ENCODE results near the gene ERI3.

ERI3 gene

DNA sequence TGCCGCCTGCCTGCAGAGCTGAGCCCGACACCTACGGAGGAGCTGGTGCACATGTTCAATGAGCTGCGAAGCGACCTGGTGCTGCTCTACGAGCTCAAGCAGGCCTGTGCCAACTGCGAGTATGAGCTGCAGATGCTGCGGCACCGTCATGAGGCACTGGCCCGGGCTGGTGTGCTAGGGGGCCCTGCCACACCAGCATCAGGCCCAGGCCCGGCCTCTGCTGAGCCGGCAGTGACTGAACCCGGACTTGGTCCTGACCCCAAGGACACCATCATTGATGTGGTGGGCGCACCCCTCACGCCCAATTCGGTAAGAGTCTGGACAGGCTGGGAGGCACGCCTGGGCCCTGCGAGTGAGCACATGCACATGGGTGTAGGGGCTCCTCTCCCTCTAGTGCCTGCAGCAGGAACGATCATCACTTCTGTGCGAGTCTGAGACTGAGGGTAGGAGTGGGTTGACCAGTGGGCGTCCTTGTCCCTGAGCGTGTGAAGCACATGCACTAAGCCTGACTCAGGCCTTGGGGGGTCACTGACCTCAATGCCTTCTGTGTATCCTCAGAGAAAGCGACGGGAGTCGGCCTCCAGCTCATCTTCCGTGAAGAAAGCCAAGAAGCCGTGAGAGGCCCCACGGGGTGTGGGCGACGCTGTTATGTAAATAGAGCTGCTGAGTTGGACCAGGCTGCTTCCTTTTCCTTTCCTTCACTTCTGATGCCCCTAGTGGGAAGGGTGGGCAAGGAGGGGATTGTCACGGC is 134.9 kb downstream of the ERI3 start:
- no peak for DNase-seq (ENCODE audit: low spot score)
- TF ChIP-seq, protein P1, sequence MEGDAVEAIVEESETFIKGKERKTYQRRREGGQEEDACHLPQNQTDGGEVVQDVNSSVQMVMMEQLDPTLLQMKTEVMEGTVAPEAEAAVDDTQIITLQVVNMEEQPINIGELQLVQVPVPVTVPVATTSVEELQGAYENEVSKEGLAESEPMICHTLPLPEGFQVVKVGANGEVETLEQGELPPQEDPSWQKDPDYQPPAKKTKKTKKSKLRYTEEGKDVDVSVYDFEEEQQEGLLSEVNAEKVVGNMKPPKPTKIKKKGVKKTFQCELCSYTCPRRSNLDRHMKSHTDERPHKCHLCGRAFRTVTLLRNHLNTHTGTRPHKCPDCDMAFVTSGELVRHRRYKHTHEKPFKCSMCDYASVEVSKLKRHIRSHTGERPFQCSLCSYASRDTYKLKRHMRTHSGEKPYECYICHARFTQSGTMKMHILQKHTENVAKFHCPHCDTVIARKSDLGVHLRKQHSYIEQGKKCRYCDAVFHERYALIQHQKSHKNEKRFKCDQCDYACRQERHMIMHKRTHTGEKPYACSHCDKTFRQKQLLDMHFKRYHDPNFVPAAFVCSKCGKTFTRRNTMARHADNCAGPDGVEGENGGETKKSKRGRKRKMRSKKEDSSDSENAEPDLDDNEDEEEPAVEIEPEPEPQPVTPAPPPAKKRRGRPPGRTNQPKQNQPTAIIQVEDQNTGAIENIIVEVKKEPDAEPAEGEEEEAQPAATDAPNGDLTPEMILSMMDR (IDR thresholded peaks at IDR 0.05; ENCODE audit: extremely low read depth, missing control alignments), result no peak

DNA sequence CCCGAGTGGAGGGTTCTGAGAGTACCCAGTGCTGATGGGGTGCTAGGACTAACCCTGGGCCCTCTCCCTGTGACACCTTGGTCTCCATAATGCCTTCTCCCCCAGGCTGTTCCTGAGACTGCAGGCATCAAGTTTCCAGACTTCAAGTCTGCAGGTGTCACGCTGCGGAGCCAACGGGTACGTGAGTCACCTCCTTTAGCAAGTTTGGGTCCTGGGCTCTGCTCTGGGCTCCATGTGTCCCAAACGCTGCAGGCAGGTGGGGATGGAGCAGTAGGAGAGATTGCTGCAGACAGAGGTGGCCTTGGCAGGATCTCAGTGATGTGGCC is 135.8 kb downstream of the ERI3 start:
- TF ChIP-seq, protein P1 (IDR thresholded peaks at IDR 0.05; ENCODE audit: extremely low read depth, missing control alignments), result no peak

DNA sequence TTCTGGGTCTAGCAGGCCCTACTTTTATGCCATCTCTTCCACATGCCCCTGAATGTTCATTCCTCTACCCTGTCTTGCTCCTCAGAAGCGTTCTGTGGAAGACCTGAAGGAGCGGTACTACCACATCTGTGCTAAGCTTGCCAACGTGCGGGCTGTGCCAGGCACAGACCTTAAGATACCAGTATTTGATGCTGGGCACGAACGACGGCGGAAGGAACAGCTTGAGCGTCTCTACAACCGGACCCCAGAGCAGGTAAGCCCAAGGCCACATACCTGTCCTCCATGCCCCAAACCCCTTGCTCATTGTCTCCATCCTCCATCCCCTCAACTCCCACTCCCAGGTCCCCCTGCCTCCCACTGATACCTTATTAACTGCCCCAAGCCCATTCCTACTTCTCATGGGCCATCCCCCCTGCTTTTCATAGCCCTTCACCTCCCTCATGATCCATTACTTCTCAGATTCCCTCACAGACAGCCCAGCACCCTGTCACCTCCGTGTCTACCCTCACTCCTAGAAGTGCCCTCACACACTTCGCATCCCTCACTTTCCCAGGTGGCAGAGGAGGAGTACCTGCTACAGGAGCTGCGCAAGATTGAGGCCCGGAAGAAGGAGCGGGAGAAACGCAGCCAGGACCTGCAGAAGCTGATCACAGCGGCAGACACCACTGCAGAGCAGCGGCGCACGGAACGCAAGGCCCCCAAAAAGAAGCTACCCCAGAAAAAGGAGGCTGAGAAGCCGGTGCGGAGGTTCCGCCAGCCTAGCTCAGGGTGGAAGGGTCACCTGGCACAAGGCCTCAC is 136.4 kb downstream of the ERI3 start:
- no peak for DNase-seq (ENCODE audit: low spot score)
- TF ChIP-seq, protein P1 (IDR thresholded peaks at IDR 0.05; ENCODE audit: extremely low read depth, missing control alignments), result no peak

More for the DNA sequence above, 135.8 kb downstream of the ERI3 start:
- DNase-seq (ENCODE audit: low spot score), result no peak

DNA sequence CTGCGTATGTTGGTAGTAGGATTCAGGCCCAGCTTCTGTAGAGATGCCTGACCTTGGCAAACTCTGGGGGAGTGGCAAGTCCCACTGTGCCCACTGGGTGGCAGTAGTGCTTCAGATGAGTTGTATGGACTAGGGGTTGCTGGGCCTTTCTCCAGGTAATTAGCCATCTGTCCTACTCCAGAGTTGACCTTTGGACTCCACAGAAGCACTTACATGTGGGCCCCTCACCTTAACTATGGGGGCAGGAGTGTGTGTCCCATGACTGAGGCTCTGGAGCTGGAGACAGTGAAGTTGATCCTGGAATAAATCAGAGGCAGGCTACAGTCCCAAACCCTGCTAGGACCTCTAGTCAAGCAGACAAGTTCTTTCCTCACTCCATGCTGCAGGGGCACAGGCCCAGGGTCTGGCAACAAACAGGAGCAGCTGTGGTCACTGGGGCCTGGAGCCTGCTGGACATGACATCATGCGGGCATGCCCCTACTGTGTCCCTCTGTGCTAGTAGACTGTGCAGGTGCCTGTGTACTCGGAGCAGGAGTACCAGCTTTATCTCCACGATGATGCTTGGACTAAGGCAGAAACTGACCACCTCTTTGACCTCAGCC is 137.1 kb downstream of the ERI3 start:
- peak; percentile 80 for DNase-seq (ENCODE audit: low spot score)
- TF ChIP-seq, protein P1 (IDR thresholded peaks at IDR 0.05; ENCODE audit: extremely low read depth, missing control alignments), result peak; percentile 76

DNA sequence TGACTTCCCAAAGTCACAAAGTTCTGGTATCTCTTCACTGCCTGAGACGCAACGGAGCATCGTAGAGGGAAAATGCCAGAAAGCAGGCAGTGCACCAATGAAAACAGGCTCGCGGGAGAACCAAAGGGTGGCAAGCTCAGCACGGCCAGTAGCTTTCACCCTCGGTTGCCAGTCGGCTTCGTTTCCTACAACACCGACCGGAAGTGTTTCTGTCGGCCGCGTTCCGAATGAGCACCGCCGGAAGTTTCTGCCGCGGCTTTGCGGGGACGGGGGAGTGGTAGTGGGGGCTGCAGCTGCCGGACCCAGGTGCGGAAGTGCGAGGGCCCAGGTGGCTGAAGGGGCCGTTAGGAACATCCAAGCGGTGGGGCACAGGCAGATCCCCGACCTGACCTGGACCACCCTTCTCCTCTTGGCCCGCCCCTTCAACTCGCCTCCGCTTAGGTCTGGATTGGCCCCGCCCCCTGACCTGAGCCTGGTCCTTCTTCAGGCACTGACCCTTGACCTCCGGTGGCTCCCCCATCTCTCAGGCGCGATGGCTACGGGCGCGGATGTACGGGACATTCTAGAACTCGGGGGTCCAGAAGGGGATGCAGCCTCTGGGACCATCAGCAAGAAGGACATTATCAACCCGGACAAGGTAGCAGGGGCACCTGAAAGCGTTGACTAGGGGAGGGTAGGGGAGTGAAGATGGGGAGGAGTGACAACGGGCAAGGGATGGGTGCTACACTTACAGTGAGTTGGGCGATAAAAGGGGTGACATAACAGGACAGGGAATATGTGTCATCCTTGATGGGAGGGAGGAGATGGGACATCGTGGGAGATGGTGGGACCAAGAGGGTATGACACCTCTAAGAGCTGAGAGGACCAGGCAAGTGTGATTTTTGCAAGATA is 141.6 kb downstream of the ERI3 start, which contains the start of gene DMAP1:
DMAP1 (plus strand) TSS at position 250 of the 891 bp plus-strand sequence; CDS start at position 533, 283 bp downstream.
- peak; percentile 79 for DNase-seq (ENCODE audit: low spot score)
- TF ChIP-seq, protein P1 (IDR thresholded peaks at IDR 0.05; ENCODE audit: extremely low read depth, missing control alignments), result no peak

DNA sequence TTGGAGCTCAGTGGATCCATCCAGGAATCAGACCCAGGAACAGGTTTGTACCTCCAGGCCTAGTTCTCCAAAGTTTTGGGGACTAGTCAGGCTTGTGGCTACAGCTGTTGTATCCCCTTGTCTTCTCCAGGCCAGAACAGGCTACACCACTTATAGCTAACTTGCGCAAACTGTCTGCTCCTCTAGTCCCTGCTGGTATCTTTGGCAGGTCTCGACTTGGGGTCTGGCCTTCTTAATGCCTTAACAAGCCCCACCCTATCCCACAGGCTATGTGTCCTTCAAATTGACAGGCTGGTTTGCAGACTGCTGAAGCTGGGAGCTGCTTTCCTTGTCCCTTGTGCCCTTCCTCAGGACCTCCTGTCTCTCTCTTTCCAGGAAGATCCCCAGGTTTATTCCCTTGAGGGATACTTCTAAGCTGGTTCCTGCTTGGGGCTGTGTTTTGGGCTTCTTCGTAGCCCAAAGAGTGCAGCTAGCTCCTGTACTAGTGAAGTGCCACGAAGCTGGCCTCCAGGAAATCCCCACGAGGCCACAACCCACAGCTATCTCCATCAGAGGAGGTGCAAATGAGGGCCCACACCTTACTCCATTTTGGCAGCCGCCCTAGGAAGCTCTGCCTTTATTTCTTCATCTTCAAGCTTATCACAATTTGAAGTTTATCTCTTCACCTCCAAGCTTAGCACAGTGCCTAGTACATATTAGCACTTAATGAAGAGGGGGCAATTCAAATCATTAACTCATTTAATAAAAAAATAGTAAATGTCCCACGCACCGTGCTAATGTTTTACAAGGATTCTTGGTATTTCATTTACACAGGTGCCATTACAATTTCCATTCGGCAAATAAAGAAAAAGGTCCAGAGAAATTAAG is 142.5 kb downstream of the ERI3 start:
- DNase-seq (ENCODE audit: low spot score), result no peak
- TF ChIP-seq, protein P1 (IDR thresholded peaks at IDR 0.05; ENCODE audit: extremely low read depth, missing control alignments), result no peak
